Islet of Langerhans (tissue), 1 donor: ENCODE measurements around the gene RPLP2.

Experiments
- FAIRE-seq: peaks from one replicate; lab custom pipeline; 2011; peaks lifted over from hg19 to GRCh38; lab: Jason Lieb, UNC

RPLP2 gene

DNA sequence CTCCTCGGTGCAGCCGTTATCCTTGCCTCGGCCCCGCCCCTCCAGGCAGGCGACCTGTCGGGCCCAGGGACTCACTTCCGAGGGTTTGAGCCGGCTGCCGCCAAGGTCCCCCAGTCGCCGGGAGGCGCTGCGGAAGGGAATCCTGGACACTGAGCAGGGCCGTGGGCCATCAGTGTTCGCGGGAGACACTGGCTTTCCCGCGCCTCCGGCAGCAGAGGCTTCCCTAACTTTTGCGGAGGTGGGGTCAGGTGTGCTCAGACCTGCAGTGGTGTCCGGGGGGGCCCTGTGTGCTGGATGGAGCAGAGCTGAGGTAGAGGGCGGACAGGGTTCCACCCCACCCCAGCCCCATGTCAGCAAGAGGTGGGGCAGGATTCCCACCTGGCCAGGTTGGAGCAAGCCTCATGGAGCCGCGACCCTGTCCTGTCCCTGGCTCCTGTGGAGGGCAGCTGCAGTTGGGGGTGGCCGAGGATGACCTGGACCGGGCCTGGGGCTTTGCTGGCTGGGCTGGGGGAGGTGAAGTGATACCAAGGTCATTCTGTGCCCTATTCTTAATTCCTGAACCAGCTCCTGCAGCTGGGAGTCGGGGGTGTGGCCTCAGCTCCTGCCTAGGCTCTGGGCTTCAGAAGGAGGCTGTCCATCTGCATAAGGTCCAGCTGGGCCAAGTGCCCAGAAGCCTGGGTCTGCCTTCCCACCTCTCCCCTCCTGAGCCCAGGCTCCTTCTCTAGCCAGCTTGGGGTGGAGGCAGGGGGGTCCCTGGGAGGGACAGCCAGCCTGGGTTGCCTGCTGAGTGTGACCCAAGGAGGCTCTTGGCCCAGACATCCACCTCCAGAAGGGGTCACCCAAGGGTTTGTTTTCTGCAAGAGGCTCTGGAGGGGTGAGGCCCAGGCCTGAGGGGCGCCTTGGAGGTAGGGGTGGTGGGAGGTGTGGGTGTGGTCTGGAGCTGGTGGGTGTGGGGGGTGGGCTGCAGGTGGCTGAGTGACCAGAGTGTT lies 41.3 kb downstream of the RPLP2 start:
- FAIRE-seq = no peak

DNA sequence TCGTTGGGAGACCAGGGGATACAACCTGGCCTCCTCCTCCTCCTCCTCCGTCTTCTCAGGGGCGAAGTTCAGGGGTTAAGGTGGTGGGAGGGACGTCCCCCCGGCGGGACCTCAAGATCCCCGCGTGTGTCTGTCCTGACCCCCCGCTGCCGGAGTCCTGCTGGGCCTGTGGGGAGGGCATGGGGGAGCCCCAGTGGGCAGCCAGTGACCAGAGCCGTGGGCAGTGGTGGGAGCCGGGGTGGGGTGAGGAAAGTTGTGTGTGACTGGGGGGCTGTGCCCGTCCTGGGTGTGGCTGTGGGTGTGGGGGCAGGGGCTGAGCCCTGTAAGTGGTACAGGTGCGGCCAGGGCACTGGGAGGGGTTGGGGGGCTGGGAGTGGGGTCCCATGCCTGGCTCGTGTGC lies 43.0 kb downstream of the RPLP2 start:
- no peak for FAIRE-seq

DNA sequence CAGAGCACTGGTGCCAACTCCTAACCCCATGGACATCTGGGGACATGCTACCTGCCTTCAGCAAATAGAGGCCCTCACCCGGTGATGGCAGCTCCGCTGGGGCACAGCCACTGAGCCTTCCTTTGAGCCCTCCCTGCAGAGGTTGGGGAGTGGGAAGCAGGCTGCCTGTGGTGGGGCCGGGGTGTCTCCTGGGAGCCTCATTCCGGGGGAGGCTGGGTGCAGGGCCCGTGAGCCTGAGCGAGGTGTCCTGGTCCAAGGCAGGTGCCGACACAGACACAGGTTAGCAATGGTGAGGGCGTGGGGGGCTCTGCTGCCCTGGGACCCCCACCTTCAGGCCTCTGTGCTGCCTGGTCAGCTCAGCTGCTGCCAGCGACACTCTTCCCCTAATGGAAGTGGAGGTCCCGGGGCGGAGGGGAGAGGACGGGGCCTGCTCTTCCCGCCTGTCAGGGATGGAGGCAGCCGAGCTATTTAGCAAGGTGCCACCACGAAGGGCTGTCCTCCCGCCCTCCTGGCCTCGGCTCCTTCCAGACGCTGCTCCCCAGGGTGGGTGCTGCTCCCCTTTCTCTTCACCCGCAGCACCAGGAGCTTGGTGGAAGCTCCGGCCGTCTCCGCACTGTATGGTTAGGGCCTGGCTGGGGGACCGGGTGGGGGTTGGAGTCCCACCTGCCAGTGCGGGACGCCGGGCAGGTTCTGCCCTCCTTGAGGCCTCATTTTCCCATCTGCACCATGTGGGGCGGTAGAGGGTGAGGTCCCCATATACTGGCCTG lies 44.1 kb downstream of the RPLP2 start:
- FAIRE-seq = no peak

DNA sequence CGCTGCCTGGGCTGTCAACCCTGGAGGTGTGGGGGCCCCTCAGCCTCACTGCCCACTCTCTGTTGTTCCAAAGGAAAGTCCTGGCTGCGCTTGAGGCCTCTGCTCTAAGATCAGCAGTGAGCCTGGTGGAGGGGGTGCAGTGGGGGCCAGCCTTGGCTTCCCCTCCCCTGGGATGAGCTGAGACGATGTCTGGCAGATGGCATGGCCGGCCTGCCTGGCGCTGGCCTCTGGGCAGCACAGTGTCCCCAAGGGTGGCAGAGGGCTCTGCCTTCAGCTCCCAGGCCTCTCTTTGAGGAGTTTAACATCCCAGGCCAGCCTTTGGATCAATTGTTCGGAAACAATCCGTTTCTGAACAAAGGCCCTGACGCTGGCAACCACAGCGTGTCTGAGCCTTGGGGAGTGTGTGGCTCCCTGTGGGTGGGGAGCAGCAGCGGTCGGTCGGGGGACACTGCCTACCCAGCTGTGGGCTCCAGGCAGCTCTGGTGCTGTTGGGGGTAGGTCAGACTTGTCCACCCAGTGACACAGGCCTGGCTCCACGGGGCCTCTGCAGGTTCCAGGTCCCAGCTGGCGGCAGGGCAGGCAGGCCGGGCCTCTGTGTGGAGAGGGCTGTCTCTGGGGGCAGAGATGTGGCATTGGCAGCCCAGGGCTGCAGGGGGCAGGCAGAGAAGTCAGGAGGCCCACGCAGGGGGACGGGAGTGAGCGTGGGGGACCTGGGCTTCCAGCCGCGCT lies 45.0 kb downstream of the RPLP2 start:
- no peak for FAIRE-seq

DNA sequence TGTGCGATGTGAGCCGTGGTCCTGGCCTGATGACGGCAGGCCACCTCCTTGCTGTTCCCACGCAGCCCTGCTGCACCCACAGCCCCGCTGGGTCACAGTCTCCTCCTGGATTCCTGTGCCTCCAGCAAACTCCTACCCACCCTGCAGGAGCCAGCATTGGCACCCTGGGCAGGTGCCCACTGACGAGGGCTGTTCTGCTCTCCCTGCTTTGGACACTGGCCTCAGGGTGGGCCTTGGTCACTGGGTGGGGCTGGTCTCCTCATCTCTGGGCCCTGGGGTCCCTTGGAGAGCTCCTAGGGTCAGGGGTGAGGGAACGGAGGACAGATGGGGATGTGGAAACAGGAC lies 45.5 kb downstream of the RPLP2 start:
- FAIRE-seq = no peak

DNA sequence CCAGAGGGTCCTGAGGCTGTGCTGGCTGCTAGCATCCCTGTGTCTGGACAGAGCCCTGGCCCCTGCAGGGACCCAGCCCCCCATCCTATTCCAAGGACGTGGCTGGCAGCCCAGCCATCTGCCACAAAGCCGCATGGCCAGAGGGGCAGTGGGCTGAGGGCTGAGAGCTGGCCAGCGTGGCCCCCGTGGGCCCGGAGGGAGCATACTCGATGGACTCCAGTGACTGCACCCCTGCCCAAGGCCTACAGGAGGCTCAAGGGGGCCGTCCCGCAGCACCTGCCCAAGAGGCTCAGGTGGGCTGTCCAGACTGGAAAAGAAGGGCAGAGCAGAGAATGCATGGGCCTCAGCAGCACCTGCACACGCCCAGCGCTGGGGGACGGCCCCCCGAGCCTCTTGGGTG lies 46.0 kb downstream of the RPLP2 start:
- FAIRE-seq = no peak

DNA sequence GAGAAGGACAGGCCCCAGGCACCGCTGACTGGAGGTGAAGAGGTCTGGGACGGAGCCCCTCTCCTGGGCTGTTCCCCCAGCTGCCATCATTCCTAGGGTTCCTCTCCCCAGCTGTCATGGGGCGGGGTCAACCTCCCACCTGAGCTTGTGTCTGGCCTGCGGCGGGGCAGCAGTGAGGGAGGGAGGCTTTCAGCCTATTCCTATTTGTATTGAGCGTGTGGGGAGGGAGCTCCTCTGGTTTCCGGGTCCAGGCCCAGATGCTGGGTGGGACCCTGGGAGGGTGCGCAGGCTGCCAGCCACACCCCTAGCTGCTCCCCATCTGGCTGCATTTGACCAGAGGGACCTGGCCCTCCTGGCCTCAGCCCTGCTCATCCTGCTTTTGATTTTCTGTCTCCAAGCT lies 46.6 kb downstream of the RPLP2 start:
- no peak for FAIRE-seq

DNA sequence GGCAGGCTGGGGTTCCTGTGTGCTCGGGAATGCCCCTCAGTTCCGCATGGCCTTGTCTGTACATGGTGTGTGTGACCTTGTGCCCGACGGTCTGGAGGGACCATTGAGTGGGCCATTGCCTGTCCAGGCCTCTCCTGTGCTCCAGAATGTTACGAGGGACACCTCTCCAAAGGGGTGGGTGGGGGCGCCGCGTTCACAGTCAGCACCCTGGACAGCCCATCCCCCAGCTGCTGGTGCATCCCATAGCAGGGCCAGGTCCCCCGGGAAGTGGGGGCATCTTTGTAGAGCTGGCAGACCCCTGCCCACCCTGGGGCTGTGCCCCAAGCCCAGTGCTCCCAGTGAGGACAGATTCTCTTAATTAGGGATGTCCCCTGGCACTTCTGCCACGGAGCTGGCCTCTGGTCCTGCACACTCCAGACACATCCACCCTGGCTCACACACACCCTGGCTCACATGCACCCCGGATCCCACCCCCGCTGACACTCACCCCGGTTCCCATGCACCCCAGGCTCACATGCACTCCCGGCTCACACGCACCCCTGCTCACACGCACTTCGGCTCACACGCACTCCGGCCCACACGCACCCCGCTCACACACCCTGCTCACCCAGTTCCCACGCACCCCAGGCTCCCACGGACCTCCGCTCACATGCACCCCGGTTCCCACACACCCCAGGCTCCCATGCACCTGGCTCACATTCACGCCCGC lies 48.4 kb downstream of the RPLP2 start:
- FAIRE-seq = no peak

DNA sequence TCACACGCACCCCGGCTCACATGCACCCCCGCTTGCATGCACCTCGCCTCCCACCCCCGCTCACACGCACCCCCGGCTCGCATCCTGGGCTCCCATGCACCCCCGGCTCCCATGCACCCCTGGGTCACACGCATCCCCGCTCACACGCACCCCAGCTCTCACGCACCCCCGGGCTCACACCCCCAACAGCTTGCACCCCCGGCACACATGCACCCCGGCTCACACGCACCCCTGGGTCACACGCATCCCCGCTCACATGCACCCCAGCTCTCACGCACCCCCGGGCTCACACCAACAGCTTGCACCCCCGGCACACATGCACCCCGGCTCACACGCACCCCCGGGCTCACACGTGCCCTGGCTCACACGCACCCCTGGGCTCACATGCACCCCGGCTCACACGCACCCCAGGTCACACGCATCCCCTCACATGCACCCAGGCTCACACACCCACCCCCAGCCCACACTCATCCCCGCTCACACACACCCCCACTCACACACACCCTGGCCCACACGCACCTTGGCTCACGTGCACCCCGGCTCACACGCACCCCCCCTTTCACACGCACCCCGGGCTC lies 49.1 kb downstream of the RPLP2 start:
- no peak for FAIRE-seq

DNA sequence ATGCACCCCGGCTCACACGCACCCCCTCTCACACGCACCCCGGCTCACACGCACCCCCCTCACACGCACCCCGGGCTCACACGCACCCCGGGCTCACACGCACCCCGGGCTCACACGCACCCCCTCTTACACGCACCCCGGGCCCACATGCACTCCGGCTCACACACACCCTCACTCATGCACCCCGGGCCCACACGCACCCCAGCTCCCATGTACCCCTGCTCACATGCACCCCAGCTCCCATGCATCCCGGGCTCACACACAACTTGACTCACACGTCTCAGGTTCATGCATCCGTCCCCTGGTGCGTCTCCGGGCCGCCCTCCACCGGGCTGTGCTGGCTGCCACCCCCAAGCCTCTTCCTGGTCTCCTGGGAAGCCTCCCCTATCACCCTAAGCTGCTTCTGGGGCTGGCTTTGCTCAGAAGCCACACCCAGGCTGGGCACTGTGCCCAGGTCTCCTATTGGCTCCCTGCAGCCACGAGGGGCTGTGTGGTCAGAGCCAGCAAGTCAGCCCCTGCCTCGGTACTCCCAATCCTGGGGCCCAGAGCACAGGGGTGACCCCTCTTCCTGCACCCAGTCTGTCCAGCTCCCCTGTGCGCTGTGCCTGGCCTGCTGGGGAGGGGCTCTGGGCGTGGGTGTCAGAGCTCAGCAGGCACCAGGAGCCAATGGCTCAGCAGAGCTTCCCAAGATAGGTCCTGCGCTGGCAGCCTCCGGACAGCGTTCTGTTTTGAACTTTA lies 49.8 kb downstream of the RPLP2 start:
- no peak for FAIRE-seq

DNA sequence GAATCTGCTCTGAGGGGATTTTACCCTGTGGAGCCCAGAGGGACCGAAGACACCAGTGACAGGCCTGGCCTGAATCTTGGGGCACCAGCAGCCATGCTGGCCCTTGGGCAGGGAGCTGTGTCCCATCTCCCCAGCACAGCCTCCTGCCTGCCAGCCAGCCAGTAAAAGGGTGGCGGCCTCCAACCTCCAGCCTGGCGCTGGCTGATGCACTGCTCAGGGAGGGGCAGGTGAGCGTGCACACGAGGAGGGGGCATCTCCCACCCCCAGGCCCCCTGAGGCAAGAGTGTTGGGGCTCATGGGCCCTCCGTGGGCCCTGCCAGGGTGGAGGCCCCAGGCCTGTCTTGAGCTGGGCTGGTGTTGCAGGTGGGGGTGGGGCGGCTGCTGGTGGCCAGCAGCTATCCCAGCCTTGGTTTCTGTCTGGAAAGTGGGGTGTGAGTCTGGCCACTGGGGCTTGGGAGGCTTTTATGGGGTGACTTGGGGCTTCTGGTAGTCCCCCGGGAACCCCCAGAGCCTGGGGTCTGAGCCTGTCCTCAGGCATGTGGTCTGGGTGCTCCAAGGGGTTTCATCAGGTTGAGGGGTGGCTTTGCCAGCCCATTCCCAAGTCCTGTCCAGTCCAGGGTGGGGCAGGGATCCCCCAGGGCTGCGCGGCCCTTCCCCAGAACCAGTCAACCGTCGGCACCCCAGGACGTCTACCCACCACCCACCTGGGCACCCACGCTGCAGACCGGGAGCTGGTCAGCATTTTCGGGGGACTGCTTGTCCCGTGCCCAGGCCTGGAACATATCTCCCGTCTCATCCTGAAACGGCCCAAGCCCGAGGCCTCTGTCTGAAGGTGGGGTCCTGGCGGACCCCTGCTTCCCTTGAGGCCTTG lies 50.7 kb downstream of the RPLP2 start:
- FAIRE-seq = no peak

DNA sequence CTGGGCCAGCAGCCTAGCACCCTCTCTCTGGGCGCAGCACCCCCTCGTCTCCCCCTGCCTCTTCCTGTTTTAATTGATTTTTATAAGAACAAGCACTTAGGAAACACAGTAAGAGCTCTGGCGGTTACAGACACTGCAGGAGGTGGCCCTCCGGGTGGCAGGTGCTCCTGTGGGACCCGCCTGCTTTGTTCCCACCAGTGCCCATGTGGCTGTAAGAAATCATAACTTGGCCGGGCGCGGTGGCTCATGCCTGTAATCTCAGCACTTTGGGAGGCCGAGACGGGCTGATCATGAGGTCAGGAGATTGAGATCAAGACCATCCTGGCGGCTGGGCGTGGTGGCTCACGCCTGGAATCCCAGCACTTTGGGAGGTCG lies 51.3 kb downstream of the RPLP2 start:
- FAIRE-seq = no peak

DNA sequence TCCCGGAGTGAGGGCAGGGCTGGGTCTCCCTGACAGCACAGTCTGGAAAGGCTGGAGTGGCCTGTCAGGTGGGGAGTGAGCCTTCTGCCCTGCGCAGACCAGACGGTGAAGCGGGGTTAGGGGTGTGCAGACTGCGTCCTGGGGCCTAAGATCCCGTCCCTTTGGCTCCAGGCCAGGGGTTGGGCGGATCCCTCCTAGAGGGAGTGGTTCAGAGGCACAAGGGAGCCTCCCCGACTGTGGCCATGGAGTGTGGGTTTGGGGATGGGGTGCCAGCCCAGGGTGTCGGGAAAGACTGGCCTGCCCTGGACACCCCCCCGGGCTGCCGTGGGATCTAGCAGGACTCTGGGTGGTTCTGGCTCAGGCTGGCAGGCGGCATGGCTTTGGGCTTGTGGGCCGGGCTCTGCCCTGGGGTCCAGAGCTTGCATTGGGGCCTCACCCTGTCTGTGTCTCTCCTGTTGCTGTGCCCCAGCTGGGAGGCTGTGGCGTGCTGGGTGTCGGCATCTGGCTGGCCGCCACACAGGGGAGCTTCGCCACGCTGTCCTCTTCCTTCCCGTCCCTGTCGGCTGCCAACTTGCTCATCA lies 52.4 kb downstream of the RPLP2 start:
- FAIRE-seq = no peak
